ENCODE measurements around the gene ACER3. TPM values are rescaled to one million over a fixed set of nuclear protein-coding genes. Genes with fewer than 3 reads are reported as not detected.

Gene ACER3
- total and polyA plus RNA-seq, 2 experiments from 2014 or later, result 6.2 to 26.5 TPM

DNA sequence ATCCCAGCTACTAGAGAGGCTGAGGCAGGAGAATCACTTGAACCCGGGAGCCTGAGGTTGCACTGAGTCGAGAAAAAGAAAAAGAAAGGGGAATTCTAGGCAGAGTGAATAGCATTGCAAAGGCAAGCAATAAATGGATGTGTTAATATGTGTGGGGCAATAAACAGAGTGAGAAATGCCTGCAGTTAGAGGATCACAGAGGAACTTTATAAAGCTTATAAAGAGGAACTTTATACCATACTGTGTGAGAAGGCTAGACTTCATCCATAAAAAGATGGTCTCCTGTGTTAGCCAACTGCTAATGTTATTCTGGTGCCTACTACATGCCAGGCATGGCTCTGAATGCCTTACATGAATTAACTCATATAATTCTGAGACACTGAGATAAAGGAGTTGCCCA is 174.3 kb downstream of the ACER3 start (continued):
- TF ChIP-seq, protein P1, sequence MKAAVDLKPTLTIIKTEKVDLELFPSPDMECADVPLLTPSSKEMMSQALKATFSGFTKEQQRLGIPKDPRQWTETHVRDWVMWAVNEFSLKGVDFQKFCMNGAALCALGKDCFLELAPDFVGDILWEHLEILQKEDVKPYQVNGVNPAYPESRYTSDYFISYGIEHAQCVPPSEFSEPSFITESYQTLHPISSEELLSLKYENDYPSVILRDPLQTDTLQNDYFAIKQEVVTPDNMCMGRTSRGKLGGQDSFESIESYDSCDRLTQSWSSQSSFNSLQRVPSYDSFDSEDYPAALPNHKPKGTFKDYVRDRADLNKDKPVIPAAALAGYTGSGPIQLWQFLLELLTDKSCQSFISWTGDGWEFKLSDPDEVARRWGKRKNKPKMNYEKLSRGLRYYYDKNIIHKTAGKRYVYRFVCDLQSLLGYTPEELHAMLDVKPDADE (IDR thresholded peaks at IDR 0.05), result no peak

DNA sequence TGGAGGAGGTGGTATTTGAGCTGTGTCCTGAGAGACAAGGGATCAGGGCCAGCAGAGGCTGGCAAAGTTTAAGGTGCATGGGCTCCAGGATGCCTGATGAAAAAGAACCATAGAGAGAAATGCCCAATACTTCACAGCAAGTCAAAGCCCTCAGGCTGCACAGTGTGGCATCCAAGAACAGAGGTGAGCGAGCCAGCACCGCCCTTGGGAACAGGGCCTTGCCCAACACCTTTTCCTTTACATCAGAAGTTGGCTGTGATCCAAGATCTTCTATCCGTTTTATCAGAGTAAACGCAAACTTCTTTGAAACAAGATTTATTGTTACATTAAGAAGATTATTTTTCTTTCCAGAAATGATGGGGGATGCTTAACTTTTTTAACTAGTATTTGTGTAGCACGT is 174.9 kb downstream of the ACER3 start:
- Histone ChIP-seq H3K4me2 (no peak overlapping the region), H3K36me3 (ENCODE audit: insufficient read depth) (no peaks in the 10 kb centered on the region), H2AFZ (no peak overlapping the region), H3K4me1 (ENCODE audit: insufficient read depth) (peaks cover 7% of the 10 kb centered on the region; the same call in 1 of the 2 replicates), H3K27me3 (ENCODE audit: insufficient read depth) (peaks cover 22% of the 10 kb centered on the region), H3K9me2 (ENCODE audit: insufficient read depth) (no peaks in the 10 kb centered on the region), H3K79me2 (replicated peaks; ENCODE audit: insufficient read depth) (no peaks in the 10 kb centered on the region), H4K20me1 (replicated peaks; ENCODE audit: insufficient read depth) (no peaks in the 10 kb centered on the region), H3K4me3 (no peak overlapping the region), H3K27ac (ENCODE audit: low read depth) (no peak overlapping the region), H3F3A (replicated peaks; ENCODE audit: low read depth) (no peaks in the 10 kb centered on the region)
- Mint-ChIP-seq H3K27me3 (ENCODE audit: insufficient read depth, low read depth, poor library complexity) (peaks cover 25% of the 10 kb centered on the region), H3K4me3 (no peak overlapping the region), H3K27ac (no peak overlapping the region), H3K9me3 (peaks cover 16% of the 10 kb centered on the region), H3K36me3 (ENCODE audit: low read depth) (peaks cover 4% of the 10 kb centered on the region; the same call in 1 of the 3 replicates), H3K4me1 (peaks cover 7% of the 10 kb centered on the region)
- ATAC-seq, result no peak
- TF ChIP-seq POLR2AphosphoS5 (IDR thresholded peaks at IDR 0.05; ENCODE audit: low read depth) (no peak), EZH2phosphoT487 (IDR thresholded peaks at IDR 0.05; ENCODE audit: unreplicated experiment) (no peak), JUNB (IDR thresholded peaks at IDR 0.05; ENCODE audit: unreplicated experiment) (no peak), NANOG (IDR thresholded peaks at IDR 0.05; ENCODE audit: borderline replicate concordance) (no peak), CREB1 (CRISPR knock-in tag; IDR thresholded peaks at IDR 0.05; ENCODE audit: low read depth) (no peak)
- TF ChIP-seq, protein P2, sequence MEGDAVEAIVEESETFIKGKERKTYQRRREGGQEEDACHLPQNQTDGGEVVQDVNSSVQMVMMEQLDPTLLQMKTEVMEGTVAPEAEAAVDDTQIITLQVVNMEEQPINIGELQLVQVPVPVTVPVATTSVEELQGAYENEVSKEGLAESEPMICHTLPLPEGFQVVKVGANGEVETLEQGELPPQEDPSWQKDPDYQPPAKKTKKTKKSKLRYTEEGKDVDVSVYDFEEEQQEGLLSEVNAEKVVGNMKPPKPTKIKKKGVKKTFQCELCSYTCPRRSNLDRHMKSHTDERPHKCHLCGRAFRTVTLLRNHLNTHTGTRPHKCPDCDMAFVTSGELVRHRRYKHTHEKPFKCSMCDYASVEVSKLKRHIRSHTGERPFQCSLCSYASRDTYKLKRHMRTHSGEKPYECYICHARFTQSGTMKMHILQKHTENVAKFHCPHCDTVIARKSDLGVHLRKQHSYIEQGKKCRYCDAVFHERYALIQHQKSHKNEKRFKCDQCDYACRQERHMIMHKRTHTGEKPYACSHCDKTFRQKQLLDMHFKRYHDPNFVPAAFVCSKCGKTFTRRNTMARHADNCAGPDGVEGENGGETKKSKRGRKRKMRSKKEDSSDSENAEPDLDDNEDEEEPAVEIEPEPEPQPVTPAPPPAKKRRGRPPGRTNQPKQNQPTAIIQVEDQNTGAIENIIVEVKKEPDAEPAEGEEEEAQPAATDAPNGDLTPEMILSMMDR (conservative IDR thresholded peaks at IDR 0.05; ENCODE audit: low read depth in 2 of 2), result no peak
- DNase-seq (ENCODE audit: low spot score), result no peak

DNA sequence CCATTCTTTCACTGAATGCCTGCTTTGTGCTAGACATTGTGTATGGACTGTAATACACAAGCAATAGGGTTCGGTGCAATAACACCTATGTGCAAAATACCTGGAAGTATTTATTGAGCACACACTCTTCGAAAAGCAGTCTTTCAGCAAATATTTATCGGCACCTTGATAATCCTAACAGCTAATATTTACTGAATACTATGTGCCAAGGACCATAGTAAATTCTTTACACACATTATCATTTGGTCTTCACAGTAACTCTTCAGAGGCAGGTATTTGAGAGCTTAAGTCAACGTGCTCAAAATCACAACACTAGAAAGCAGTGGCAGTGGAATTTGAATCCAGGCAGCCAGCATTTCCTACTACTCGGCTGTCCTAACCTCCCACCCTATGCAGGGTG is 175.7 kb downstream of the ACER3 start:
- Histone ChIP-seq H3K27ac (ENCODE audit: low read depth) (no peak overlapping the region), H2AFZ (no peak overlapping the region), H3K36me3 (ENCODE audit: insufficient read depth) (no peaks in the 10 kb centered on the region), H4K20me1 (replicated peaks; ENCODE audit: insufficient read depth) (no peaks in the 10 kb centered on the region), H3K4me3 (no peak overlapping the region), H3K4me1 (ENCODE audit: insufficient read depth) (peaks cover 7% of the 10 kb centered on the region; the same call in 1 of the 2 replicates), H3K79me2 (replicated peaks; ENCODE audit: insufficient read depth) (no peaks in the 10 kb centered on the region), H3K9me2 (ENCODE audit: insufficient read depth) (no peaks in the 10 kb centered on the region), H3K4me2 (no peak overlapping the region), H3F3A (replicated peaks; ENCODE audit: low read depth) (no peaks in the 10 kb centered on the region), H3K27me3 (ENCODE audit: insufficient read depth) (peaks cover 30% of the 10 kb centered on the region)
- Mint-ChIP-seq H3K27me3 (ENCODE audit: insufficient read depth, low read depth, poor library complexity) (peaks cover 30% of the 10 kb centered on the region), H3K27ac (no peak overlapping the region), H3K4me1 (peaks cover 7% of the 10 kb centered on the region), H3K9me3 (peaks cover 24% of the 10 kb centered on the region), H3K4me3 (no peak overlapping the region), H3K36me3 (ENCODE audit: low read depth) (peaks cover 8% of the 10 kb centered on the region; the same call in 2 of the 3 replicates)
- TF ChIP-seq NANOG (IDR thresholded peaks at IDR 0.05; ENCODE audit: borderline replicate concordance), result no peak
- ATAC-seq (no peak), DNase-seq (ENCODE audit: low spot score) (no peak)
